GM21381 (cell line): Measurements from ENCODE around the gene GTF3C1.
"Not testable (repeated sequence)": the region's sequence is repeated elsewhere in the genome, so short reads cannot be mapped to it uniquely, and the experiment has no call there.

ENCODE experiments used
- ATAC-seq: cut with Tn5 transposase; IDR thresholded peaks from one replicate; pipeline ENCODE4 v1.9.1; 2021; ENCODE audit warnings: mild to moderate bottlenecking, moderate library complexity; ENCODE audit not compliant: unreplicated experiment

GTF3C1 gene

DNA sequence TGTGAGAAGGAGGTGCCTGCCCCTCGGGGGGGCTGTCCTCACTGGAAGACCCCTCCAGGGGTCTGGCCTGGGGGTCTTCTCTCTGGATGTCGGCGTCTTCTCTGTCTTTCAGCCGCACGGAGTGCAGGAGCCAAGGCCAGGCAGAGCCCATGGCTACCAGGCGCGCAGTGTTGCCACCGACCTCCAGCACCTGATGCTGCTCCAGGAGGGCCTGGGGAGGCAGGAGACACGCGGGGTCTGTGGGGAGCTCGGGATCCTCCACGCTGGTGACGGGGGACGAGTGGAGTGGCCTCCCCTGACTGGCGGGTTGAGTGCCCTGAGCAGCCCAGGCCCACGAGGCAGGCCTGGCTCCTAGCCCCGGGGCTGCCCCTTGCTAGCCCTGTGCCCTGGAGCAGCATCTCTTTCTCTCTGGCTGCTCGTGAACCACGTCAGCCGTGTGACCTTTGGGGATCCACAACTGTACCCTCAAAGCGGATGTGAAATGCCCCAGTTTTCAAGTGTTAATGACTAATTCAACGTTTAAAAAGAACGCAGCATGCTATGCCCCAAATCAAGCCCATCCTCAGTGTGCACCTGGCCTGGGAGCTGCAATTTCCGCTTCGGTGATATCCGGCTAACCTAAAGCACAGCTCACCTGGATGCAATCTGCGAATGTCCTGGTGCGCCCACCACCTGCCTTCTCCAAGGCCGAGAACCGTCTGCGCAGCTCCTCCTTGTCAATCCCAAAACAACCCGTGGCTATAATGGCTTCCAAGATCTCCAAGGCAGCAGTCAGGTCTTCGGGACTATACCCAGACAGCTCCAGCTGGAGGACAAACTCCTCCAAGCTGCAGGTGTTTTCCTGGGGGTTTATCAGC lies 84.9 kb downstream of the GTF3C1 start:
- no peak for ATAC-seq

DNA sequence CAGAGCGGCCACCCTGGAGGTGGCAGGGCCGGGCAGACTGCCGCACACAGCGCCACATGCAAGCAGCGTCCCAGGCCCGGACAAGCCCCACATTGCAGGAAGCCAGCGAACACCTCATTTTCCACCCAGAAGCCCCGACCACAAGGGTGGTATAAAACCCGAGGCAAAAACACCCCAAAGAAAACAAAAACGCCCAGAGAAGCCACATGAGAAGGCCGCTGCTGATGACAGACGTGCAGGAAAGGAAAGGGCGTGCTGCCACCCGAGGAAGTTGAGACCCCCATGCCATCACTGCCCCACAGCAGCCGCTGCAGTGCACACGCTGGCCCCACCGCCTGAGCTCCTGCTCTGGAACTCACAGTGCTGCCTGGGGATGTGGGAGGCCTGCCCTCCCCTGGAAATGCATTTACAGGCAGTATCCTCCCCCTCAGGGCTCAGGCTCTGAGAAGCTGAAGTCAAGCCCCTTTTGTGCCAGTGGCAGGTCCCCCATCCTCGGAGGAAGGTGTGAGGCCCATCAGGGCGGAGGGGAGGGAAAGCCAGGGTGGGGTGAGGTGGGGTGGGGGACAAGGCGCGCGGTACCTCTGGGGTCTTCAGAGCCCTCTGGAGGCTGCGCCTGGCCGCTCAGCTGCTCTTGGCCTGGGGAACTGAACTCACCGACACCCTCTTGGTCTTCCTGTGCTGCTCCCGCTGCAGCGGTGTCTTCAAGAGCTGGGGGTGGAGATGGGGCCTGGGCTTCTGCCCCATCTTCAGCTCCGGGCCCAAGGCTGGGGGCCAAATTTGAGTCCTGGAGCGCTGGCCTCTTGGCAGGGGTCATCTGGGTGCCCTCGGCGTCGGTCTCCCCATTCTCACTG lies 85.7 kb downstream of the GTF3C1 start:
- ATAC-seq, result no peak

DNA sequence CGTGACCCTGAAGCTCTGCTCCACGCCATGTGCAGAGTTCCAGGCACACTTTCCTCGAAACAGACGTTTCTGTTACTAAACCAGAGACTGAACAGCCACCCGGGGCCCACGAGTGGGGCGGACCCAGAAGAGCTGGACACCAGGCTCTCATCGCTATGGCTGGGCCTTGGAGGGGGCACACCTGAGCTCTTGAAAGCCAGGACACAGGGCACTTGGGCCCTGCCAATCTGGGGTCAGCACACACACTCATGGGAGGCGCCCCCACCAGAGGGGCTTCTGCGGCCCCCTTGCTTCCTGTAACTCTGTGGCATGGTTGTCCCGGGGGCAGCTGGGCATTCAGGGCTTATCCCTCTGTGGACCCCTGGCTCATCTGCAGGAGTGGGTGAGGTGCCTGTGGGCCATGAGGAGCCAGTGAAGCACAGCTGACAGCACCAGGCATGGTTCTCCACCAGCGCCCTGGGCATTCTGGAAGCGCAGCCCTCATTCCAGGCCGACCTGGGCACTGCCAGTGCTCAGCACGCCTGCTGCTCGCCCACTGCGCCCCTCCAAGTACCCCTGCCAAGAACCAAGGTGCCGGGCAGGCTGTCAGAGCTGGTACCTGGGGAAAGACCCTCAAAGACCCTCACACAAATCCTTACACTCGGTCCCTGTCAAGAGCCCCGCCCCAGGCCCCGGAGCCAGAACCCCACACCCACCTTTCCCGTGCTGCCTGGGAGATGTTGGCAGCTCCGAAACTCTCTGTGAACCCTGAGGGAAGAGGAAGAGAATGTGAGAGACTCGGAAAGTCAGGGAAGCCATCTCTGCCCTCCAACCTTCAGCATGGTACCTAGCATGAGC lies 86.6 kb downstream of the GTF3C1 start:
- ATAC-seq, result no peak

DNA sequence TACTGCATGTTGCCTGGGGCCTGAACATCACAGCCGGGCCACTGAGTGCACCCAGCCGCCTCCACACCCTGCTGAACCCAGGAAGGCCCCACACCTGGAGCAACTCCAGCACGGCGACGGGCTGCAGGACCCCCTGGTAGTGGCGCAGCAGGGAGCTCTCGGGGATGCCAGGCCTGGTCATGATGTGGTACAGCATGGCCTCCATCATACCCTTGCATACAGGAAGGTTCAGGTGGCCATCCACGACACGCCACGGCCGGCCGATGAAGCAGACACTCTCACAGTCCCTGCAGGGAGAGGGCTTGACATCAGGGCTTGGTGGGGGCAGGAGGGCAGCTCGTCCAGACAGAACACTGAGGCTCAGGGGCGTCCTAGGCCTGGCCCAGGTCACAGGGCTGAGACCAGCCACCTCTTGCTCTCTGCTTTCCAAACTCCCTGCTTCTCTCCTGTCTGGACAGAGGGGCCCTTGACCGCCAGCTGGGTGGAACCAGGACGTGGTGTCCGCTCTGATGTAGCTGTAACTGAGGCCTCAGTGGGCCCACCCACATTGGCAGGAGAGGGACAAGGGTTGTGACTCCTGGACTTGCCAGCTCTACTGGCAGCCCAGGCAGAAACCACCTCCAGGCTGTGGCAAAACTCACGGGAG lies 87.4 kb downstream of the GTF3C1 start:
- ATAC-seq, result no peak

DNA sequence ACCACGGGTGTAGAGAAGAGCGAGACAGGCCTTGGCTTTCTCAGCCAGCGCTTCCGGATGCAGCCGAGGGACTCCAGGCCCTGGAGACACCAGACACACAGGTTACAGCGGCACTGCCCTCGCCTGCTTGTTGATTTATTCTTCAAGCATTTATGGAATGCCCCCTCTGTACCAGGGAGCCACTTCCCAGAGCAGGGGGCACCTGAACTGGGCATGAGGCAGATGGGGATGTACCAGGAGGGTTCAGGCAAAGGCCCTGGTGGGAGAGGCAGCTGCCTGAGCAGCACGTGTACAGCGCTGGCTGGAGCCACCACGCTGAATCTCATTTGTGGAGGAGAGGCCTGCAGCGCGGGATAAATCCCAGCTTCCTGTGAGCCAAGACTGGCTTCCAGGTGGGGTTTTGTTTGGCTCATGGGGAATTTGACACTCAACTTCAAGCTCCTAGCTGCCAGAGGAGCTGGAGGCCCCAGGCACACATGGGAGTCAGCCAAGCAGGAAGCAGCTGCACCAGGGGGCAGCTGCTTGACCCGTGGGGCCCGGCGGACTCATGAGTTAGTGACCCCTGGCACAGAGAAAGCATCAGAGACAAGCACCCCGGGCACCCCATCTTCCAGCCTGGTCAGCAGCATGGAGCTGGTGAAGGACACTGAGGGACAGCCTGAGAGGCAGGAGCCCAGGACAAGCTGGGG lies 88.1 kb downstream of the GTF3C1 start:
- no peak for ATAC-seq

DNA sequence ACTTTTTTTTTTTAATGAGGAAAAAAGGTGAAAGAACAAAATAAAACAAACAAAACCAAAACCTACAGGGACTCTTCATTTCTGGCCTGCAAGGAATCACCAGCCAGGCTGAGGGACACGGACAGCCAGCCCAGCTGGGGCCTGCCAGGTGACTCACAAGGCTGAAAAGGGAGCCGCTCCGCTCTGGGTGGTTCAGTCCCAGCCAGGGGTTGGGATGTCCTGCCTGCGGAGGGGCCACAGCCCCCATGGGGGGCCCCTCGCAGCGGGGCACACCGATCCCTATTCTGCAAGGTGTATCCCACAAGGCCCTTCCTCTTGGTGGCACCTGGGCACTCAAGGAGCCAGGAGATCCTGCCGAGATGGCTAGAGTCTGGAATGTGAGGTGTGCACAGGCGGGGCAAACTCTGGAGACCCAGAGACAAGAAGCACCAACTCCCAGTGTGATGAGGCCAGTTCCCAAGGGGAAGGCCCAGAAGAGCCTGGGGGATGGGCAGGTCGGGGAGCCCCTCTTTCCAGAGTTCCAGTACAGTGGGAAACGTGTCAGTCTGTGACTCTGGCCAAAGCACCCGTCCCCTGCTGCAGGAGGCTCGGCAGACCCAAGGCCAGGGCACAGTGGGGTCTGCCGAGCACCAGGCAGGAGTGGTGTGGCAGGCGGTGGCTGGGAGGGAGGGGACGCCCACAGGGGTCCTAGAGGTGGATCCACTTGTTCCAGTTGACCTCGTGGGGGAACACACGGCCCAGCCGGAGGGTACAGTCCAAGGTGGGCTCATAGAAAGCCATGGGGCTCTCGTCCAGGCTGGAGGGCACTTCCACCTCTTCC lies 88.8 kb downstream of the GTF3C1 start:
- ATAC-seq, result no peak

DNA sequence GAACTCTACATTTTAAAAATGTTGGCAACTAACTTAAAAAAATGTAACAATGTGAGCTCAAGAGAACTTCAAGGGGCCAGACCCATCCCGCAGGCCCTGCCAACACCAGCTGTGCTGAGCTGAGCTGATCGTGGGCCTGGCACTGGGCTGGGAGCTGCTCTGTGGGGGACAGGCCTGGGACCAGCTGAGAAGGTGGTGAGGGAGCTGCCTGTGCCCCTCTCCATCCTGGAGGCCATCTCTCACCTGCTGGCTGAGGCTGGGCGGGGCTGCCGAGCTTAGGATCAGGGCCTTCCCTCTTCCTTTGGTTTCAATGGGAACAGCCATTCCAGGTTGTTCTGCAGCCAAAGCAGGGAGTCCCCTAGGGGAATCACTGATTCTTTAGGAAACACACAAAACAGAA lies 89.5 kb downstream of the GTF3C1 start:
- no peak for ATAC-seq

DNA sequence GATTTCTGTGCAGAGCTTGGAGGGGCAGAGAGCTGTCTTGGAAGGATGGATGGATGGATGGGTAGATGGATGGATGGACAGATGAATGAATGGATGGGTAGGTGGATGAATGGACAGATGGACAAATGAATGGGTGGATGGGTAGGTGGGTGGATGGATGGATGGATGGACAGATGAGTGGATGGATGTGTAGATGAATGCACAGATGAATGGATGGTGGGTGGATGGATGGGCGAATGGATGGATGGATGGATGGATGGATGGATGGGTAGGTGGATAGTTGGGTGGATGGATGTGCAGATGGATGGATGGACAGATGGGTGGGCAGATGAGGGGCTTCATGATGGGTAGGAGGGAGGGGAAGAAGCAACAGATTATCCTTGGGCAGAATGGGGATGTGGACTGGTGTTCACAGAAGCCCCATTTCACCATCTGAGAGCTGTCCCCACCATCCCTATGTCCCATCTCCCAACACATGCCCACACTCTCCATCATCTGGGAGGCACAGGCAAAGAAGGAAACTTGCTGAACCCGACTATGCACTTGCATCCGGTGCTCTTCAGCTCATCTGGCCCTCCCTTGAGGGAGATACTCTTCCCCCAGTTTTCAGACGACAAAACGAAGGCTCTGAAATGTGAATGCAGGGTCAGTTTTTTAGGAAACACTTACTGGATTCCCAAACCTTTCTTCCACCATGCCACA lies 90.6 kb downstream of the GTF3C1 start:
- ATAC-seq, result no peak

DNA sequence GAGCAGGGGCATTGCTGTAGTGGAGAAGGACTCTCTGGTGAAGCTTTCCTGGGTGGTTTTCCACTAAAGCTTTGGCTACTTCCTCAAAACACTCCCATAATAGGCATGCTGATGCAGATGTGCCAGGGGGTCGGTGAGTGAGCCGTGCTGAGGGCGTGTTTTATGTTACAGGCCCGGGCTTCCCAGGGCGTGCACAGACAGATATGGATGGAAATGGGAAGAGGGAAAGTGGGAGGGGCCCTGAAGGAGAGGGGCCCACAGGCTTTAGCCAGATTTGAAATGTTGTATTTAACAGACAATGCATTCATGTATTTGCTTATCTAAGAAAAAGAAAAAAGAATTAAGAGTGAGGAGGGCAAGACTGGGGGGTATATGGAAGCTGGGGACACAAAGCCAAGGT lies 91.5 kb downstream of the GTF3C1 start:
- ATAC-seq, result no peak

DNA sequence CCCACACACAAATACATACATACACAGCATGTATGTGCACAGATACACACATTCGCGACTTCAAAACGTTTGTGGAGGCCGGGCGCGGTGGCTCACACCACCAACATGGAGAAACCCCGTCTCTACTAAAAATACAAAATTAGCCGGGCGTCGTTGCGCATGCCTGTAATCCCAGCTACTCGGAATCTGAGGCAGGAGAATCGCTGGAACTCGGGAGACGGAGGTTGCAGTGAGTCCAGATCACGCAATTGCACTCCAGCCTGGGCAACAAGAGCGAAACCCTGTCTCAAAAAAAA lies 92.2 kb downstream of the GTF3C1 start:
- ATAC-seq, result not testable (repeated sequence)

DNA sequence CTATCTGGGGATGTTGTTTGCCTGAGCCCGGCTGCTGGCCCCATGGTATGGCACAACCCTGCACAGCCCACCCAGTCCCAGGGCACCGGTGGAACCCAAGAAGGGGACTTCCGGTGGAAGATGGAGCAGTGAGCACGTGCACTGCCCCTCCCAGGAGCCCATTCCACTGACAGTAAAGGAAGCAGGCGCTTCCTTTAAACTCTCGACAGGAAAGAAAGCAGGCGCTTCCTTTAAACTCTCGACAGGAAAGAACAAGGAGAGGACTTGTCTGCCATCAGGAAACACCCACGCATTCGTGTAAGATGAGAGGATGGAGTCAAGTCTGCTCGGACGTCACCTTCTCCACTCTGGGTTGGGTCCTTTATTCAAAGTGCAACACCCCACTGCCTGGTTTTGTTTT lies 94.0 kb downstream of the GTF3C1 start:
- no peak for ATAC-seq

DNA sequence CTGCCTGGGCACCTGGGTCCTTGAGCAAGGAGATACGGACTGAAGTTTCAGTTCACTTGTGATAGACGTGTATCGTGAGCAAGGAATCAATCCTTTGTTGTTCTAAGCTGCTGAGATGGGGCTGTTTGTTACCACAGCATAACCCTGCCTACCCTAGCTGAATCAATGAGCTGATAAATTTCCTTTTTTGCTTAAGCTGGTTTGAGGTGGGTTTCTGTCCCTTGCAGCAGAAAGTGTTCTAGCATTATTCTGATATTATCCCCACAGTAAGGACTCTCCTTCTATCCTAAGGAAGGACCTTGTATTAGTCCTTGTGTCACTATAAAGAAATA lies 96.3 kb downstream of the GTF3C1 start:
- no peak for ATAC-seq

DNA sequence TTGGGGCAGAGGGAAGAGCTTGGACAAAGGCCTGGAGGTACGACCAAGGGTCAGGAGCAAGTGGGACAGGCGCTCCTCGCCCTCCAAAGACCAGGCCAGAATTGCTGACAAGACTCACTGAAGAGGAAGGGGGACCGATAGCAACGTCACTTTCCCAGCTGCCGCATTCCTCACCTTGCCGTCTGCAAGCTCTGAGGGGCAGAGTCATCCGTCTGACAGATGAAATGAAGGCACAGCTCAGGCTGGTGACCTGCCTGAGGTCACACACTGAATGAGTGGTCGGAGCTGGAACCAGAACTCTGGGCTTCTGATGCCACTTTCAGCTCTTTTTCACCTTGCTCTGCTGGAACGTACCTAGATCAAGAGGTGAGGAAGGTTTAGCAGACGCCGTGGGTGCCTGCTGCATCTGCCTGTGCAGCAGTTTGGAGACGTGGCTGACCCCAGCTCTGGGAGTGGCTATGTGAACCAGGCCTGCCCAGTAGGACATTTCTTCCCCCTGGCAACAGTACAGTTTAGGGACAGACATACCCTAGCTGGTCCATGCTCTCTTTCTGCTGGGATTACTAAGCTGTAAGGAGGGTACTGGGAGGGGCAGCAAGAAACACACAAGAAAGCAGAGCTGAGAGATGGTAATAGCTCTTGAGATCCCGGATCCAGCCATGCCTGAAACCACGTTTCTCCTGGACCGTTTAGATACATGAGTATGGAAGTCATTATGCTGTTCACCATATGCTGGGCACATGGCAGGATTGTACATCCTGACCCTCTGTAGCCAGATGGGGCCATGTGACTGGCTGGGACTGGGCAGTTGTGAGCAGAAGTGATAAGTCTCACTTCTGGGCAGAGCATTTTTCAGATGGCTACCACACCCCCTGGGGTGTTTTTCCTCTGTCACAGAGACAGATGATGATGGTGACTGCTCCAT lies 96.9 kb downstream of the GTF3C1 start:
- ATAC-seq, result no peak

DNA sequence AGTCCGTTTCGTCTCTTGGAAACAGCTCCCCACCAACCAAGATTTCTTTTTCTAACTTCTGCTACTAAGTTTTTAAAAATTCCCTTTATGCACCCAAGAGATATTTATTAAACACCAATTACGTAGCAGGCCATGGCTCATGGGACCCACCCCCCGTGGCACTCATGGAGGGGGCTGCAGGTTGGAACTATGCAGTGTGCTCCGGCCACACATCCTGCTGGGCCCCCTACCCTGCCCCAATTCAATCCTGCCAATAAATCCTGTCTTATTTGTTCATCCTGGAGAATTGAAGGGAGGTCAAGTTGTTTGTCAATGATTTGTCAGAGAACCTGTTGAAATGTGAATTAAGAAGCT lies 99.5 kb downstream of the GTF3C1 start:
- peak; percentile 17 for ATAC-seq

DNA sequence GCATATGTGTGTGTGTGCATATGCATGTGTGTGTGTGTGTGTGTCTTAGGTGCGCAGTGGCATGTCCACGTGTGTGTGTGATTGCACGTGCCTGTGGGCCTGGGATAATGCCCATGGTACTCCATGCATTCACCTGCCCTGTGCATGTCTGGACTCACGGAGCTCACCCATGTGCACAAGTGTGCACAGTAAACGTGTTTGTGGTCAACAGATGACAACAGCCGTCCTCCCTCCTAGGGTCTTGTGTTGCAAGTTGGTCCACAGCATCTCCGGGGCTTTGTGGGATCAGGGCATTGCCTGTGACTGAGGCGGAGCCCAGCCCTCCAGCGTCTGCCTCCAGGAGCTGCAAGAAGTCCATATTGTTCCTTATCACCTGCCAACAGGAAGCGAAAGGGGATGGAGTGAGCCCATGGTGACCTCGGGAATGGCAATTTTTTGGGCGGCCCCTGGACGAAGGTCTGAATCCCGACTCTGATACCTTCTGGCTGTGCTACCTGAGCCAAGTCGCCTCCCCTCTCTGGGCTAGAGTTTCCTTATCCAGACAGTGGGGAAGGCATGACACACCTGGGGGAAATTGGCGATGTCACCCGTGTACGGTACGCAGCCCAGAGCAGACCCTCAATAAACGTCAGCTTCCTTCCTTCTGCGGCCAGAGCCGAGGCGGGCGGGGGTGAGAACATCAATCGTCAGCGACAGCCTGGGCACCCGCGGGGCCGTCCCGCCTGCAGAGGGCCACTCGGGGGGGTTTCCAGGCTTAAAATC lies 100.1 kb downstream of the GTF3C1 start:
- ATAC-seq, result peak; percentile 45

DNA sequence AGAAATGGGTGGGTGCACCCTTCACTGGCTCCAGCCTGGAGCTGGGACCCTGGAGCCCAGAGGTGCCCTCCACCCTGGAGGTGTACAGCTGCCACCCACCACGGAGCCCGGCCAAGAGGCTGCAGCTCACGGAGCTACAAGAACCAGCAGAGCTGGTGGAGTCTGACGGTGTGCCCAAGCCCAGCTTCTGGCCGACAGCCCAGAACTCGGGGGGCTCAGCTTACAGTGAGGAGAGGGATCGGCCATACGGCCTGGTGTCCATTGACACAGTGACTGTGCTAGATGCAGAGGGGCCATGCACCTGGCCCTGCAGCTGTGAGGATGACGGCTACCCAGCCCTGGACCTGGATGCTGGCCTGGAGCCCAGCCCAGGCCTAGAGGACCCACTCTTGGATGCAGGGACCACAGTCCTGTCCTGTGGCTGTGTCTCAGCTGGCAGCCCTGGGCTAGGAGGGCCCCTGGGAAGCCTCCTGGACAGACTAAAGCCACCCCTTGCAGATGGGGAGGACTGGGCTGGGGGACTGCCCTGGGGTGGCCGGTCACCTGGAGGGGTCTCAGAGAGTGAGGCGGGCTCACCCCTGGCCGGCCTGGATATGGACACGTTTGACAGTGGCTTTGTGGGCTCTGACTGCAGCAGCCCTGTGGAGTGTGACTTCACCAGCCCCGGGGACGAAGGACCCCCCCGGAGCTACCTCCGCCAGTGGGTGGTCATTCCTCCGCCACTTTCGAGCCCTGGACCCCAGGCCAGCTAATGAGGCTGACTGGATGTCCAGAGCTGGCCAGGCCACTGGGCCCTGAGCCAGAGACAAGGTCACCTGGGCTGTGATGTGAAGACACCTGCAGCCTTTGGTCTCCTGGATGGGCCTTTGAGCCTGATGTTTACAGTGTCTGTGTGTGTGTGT lies 100.9 kb downstream of the GTF3C1 start:
- no peak for ATAC-seq
